ENCODE data around the gene ZC3H18. TPM values are rescaled to one million over a fixed set of nuclear protein-coding genes. Genes with fewer than 3 reads are reported as not detected.

ZC3H18 gene
- total and polyA plus RNA-seq, 10 of the 15 experiments (the other 5 are each of a cell fraction or from before 2014, with no cell fraction given), result 1.0 to 58.3 (median 22.4) TPM

DNA sequence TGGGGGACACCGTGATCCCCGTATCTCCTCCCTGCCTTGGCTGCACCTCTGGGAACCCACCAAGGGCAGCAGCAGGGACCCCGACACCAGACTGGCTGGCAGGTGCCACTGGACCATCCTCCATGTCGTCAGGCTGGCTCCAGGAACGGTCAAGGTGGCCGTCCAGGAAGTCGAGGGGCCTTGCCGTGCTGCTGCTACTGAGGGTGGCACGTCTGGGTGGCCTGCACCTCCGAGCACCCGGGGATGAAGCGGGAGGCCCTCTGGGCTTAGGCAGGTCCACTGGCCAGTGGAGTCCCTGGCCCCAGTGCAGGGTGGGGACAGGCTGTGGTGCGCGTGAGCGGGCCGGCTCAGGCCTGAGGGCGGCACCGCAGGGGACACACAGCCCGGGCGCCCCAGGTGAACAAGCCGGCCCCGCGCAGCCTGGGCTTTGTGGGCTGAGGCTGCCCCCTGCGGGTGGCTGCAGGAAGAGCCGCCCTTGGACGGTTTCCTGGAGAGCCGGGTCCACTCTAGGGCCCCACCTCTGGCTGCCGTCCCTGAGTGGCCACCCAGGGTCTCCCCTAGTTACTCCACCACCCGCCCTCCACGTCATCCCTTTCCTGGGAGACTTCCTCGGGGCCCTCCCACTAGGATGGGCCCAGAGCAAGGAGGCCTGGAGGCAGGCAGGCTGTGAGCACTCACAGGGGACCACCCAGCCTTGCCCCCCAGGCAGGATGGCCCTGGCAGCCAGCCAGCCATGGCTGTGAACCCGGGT is 42.8 kb upstream of the ZC3H18 start (continued):
- TF ChIP-seq, protein P1, sequence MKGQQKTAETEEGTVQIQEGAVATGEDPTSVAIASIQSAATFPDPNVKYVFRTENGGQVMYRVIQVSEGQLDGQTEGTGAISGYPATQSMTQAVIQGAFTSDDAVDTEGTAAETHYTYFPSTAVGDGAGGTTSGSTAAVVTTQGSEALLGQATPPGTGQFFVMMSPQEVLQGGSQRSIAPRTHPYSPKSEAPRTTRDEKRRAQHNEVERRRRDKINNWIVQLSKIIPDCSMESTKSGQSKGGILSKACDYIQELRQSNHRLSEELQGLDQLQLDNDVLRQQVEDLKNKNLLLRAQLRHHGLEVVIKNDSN (IDR thresholded peaks at IDR 0.05; ENCODE audit: borderline replicate concordance, extremely low read length, insufficient read depth, low read depth, low read length), result no peak
- TF ChIP-seq, protein P2, sequence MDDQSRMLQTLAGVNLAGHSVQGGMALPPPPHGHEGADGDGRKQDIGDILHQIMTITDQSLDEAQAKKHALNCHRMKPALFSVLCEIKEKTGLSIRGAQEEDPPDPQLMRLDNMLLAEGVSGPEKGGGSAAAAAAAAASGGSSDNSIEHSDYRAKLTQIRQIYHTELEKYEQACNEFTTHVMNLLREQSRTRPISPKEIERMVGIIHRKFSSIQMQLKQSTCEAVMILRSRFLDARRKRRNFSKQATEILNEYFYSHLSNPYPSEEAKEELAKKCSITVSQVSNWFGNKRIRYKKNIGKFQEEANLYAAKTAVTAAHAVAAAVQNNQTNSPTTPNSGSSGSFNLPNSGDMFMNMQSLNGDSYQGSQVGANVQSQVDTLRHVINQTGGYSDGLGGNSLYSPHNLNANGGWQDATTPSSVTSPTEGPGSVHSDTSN (IDR thresholded peaks at IDR 0.05; ENCODE audit: insufficient replicate concordance, low read depth, low read length), result no peak
- TF ChIP-seq YY1 (IDR thresholded peaks at IDR 0.05; ENCODE audit: low read depth, low read length) (peak; percentile 68; the same call in 1 of the 2 replicates), ESRRA (IDR thresholded peaks at IDR 0.05; ENCODE audit: low read length) (no peak), SRF (IDR thresholded peaks at IDR 0.05; ENCODE audit: low read depth in 2 of 2, low read length in 2 of 2) (no peak), CHD1 (IDR thresholded peaks at IDR 0.05; ENCODE audit: low read depth, low read length) (no peak), HCFC1 (IDR thresholded peaks at IDR 0.05; ENCODE audit: low read length) (no peak), HDAC6 (IDR thresholded peaks at IDR 0.05; ENCODE audit: unreplicated experiment) (no peak), FOXM1 (IDR thresholded peaks at IDR 0.05; ENCODE audit: low read depth, low read length) (no peak), YBX1 (IDR thresholded peaks at IDR 0.05) (no peak), RELA (IDR thresholded peaks at IDR 0.05; ENCODE audit: borderline replicate concordance, partially characterized antibody) (no peak), EGR1 (IDR thresholded peaks at IDR 0.05; ENCODE audit: borderline replicate concordance in 1 of 2, low read depth in 2 of 2, low read length in 2 of 2) (no peak), LARP7 (IDR thresholded peaks at IDR 0.05) (peak; percentile 43; the same call in 1 of the 2 replicates), HDAC2 (IDR thresholded peaks at IDR 0.05) (no peak), NFXL1 (IDR thresholded peaks at IDR 0.05; ENCODE audit: borderline replicate concordance) (no peak), CREB1 (IDR thresholded peaks at IDR 0.05; ENCODE audit: low read depth) (no peak), ZNF622 (IDR thresholded peaks at IDR 0.05) (no peak), BACH1 (IDR thresholded peaks at IDR 0.05; ENCODE audit: borderline replicate concordance) (no peak)
- TF ChIP-seq, protein P3, sequence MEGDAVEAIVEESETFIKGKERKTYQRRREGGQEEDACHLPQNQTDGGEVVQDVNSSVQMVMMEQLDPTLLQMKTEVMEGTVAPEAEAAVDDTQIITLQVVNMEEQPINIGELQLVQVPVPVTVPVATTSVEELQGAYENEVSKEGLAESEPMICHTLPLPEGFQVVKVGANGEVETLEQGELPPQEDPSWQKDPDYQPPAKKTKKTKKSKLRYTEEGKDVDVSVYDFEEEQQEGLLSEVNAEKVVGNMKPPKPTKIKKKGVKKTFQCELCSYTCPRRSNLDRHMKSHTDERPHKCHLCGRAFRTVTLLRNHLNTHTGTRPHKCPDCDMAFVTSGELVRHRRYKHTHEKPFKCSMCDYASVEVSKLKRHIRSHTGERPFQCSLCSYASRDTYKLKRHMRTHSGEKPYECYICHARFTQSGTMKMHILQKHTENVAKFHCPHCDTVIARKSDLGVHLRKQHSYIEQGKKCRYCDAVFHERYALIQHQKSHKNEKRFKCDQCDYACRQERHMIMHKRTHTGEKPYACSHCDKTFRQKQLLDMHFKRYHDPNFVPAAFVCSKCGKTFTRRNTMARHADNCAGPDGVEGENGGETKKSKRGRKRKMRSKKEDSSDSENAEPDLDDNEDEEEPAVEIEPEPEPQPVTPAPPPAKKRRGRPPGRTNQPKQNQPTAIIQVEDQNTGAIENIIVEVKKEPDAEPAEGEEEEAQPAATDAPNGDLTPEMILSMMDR (IDR thresholded peaks at IDR 0.05 in 2 of 3, conservative IDR thresholded peaks at IDR 0.05 in 1 of 3; ENCODE audit: control insufficient read depth in 2 of 3, extremely low read depth in 1 of 3, insufficient read depth in 1 of 3, low read depth in 3 of 3, low read length in 3 of 3), result peak; percentile 76 to 90 (median 89)
- TF ChIP-seq, protein P4, sequence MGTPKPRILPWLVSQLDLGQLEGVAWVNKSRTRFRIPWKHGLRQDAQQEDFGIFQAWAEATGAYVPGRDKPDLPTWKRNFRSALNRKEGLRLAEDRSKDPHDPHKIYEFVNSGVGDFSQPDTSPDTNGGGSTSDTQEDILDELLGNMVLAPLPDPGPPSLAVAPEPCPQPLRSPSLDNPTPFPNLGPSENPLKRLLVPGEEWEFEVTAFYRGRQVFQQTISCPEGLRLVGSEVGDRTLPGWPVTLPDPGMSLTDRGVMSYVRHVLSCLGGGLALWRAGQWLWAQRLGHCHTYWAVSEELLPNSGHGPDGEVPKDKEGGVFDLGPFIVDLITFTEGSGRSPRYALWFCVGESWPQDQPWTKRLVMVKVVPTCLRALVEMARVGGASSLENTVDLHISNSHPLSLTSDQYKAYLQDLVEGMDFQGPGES (IDR thresholded peaks at IDR 0.05), result no peak
- TF ChIP-seq, protein P5, sequence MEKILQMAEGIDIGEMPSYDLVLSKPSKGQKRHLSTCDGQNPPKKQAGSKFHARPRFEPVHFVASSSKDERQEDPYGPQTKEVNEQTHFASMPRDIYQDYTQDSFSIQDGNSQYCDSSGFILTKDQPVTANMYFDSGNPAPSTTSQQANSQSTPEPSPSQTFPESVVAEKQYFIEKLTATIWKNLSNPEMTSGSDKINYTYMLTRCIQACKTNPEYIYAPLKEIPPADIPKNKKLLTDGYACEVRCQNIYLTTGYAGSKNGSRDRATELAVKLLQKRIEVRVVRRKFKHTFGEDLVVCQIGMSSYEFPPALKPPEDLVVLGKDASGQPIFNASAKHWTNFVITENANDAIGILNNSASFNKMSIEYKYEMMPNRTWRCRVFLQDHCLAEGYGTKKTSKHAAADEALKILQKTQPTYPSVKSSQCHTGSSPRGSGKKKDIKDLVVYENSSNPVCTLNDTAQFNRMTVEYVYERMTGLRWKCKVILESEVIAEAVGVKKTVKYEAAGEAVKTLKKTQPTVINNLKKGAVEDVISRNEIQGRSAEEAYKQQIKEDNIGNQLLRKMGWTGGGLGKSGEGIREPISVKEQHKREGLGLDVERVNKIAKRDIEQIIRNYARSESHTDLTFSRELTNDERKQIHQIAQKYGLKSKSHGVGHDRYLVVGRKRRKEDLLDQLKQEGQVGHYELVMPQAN (conservative IDR thresholded peaks at IDR 0.05), result no peak
- TF ChIP-seq, protein P6, sequence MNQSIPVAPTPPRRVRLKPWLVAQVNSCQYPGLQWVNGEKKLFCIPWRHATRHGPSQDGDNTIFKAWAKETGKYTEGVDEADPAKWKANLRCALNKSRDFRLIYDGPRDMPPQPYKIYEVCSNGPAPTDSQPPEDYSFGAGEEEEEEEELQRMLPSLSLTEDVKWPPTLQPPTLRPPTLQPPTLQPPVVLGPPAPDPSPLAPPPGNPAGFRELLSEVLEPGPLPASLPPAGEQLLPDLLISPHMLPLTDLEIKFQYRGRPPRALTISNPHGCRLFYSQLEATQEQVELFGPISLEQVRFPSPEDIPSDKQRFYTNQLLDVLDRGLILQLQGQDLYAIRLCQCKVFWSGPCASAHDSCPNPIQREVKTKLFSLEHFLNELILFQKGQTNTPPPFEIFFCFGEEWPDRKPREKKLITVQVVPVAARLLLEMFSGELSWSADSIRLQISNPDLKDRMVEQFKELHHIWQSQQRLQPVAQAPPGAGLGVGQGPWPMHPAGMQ (IDR thresholded peaks at IDR 0.05; ENCODE audit: borderline replicate concordance), result no peak

All from GM12878 (cell line).